Renal cortex interstitium (tissue), 11 donors: ENCODE measurements around the gene KRTAP10-1. TPM values are rescaled to one million over a fixed set of nuclear protein-coding genes. Genes with fewer than 3 reads are reported as not detected.

Source experiments
- DNase-seq, 11 donors: peaks; one replicate each; pipeline ENCODE4 v3.0.0-alpha.2; 2013; ENCODE audit warnings: low read depth in 9 of 11, low spot score in 4 of 11; ENCODE audit errors: extremely low read depth in 1 of 11
- polyA plus RNA-seq, 3 donors: library from polyadenylated mRNA; unstranded; fragments of 120-200 nt; gene quantifications; one replicate each; pipeline ENCODE4 v1.2.1, GENCODE V29; 2013; ENCODE audit not compliant: insufficient read length in 3 of 3

The KRTAP10-1 gene
- polyA plus RNA-seq, 3 donors = not detected

GRCh38 chr21:44531606-44532564 is 8.1 kb downstream of the KRTAP10-1 start:
- no peak for DNase-seq

DNA sequence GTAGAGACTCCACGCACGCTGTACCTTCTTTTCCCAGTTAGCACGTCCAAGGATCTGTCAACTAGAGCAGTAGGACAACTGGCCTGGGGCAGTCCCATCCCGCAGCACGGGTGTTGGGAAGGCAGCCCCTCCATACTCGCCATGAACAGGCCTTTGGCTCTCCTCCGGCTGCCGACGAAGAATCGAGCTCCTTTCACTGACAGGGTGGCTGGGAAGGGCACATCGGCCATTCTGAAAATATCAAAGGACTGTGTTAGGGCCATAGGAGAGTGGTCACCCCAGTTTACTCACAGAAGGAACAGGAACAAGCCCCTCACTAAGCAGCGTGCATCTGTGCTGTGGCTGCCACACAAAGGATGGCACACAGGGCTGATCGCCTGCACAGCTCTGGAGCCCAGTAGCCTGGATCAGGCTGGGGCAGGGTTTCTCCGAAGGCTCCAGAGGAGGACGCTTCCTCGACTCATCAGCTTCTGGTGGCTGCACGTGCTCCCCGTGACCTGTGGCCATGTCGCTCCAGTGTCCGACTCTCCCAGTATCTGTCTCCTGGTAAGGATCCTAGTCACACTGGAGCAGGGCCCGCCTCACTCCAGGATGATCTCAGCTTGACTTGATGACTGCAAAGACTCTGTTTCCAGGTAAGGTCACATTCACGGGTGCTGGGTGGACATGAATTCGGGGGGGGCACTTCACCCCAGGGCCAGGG is 8.9 kb downstream of the KRTAP10-1 start:
- no peak for DNase-seq

DNA sequence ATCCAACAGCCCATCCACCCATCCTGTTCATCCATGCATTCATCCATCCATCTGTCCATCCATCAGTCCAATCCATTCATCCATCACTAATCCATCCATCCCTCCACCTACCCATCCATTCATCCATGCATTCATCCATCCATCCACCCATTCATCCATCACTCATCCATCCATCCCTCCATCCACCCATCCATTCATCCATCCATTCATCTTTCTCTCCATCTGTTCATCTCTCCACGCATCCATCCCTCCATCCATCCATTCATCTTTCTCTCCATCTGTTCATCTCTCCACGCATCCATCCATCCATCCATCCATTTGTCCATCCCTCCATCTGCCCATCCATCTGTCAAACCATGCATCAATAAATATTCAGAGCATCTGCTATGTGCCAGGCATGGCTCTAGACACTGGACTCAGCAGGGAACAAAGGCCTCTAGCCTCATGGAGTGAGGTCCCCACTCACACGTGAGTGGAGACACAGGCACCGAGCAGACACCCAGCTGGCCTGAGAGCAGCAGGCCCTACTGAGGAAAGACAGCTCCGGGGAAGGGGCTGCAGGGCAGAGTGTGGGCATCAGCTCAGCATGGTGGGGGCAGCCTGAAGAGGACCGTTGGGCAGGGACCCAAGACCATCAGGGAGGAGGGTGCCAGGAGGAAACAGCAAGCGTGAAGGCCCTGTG is 9.6 kb downstream of the KRTAP10-1 start:
- no peak for DNase-seq

DNA sequence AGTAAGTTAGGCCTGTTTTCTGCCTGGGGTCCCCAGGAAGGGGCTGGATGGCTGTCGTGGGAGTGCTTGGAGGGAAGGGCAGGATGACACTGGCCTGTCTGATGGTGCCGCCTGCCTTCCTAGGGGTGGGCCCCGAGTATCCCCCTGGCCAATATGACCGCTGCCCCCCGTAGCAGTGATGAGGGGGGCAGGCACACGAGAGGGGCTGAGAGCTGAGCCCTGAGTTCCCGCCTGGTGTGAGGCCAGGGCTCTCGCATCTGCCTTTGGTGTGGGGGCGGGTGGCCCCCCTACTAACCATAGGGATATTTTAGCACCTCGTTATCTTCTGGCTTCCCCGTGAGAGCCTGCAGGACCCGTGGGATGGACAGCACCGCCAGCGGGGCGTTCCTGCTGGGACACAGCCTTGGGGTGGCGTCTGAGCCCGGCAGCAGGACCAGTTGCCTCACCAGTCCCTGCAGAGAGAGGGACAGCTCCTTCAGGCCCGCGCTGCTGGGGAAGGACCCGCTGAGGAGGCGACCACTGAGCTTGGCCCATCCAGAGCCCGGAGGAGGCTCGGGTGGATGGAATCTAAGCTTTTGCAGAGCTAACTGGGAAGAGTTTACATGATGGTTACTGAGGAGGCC is 10.4 kb downstream of the KRTAP10-1 start:
- DNase-seq = no peak

- no peak for DNase-seq
Measured at GRCh38 chr21:44529011-44529421, 11.0 kb downstream of the KRTAP10-1 start.

- no peak for DNase-seq
Measured at GRCh38 chr21:44528634-44528995, 11.4 kb downstream of the KRTAP10-1 start.

GRCh38 chr21:44527983-44528633 is 11.9 kb downstream of the KRTAP10-1 start:
- no peak for DNase-seq

DNA sequence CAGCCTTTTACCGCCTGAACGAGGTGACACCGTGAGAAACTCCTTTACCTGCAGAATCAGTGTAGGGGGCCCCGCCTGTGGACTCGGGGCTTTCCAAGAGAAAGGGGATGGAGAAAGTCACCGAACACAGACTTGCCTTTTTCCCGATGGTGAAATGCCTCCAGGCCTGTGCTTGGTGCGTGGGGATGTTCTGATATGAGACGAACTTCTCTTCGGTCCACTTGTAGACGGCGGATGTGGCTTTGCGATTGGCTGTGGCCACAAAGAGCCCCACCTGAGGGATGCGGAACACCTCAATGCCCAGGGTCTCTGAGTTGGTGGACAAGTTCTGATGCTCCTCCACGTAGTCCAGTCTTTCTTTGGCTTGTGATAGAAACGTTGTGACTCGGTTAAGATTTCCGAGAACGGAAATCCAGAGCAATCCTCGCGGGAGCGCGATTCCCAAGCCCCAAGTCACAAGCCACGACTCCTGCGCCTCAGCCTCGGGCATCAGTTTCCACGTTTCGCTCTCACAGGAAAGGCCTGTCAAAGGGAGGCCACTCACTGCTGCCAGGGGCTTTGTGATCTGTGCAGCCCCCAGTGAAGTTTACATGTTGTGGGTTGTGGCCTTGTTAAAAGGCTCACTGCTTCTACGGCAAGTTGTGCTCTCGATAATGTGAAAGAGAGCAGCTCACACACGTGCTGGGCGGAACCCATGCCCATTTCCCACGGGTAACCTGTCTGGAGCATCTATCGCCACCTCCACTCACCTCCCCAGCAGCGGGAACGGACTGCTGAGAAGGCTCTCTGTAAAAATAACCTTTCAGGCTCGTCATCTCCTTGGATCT is 12.6 kb downstream of the KRTAP10-1 start:
- no peak for DNase-seq

DNA sequence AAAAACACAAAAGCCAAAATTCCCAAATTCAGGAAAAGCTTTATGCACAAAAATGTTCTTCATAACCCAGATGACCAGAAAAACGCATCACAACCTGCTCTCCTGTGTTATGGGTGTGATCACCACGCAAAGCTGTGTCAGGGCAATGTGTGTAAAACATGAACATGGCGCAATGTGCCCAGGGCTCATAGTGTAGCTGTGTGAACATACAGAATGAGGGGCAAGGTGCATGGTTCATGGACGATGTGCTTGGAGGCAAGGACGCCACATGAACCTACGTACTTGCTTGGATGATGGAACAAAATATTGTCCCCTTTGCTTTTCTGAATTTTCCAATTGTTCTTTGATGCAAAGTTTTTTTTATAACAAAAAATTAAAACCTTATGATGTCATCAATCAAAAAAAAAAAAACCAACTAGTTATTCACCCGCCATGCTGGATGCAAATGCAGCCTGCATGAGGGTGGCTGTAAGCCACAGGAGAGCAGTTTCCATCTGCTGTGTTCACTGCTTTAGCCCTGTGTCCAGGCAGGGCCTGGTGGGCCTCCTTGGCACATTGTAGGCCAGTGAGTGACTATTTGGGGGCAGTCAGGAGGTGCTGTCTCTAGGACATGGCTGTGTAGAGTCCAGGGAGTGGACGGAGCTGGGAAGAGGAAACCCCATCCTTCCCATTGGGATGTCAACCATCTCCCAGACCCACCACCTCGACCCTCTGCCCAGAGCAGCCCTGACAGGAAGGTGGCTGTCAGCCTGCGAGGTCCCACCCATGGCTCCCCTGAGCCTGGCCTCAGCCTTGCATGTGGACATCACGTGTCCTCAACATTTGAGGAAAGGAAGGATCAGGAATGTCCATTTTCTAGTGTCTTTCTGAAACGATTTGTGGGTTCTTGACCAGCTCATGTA is 13.6 kb downstream of the KRTAP10-1 start:
- no peak for DNase-seq

DNA sequence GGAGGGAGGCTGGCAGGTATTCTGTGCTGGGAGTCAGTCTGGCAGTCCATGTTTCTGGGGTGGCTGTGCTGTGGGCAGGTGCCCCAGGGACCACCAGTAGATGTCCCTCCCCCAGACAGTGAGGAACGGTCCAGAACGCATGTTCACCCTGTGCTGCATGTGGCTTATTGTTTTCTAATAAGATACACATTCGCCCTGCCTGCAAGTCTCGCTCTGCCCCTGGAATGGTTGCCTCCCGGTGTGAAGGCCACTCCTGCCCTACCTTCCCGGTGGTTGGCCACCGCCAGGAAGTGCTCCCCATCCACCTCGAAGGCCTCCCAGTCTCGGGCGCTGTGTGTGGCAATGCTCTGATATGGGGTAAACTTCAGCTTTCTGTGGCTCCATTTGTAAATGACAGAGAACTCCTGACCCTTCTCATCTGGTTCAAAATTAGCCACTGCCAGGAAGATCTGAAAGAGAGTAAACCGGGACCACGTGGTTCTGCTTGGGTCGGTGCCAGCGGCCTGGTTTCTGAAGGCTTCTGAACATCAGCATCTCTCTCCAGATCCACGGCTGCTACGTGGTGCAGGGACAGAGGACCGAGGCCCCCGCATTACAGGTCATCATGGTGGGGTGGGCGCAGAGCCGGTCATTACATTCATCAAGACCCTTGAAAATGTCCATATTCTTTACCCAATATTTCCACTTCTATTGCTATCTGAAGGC is 14.5 kb downstream of the KRTAP10-1 start:
- no peak for DNase-seq

- no peak for DNase-seq
Measured at GRCh38 chr21:44524414-44525371, 15.3 kb downstream of the KRTAP10-1 start.

DNA sequence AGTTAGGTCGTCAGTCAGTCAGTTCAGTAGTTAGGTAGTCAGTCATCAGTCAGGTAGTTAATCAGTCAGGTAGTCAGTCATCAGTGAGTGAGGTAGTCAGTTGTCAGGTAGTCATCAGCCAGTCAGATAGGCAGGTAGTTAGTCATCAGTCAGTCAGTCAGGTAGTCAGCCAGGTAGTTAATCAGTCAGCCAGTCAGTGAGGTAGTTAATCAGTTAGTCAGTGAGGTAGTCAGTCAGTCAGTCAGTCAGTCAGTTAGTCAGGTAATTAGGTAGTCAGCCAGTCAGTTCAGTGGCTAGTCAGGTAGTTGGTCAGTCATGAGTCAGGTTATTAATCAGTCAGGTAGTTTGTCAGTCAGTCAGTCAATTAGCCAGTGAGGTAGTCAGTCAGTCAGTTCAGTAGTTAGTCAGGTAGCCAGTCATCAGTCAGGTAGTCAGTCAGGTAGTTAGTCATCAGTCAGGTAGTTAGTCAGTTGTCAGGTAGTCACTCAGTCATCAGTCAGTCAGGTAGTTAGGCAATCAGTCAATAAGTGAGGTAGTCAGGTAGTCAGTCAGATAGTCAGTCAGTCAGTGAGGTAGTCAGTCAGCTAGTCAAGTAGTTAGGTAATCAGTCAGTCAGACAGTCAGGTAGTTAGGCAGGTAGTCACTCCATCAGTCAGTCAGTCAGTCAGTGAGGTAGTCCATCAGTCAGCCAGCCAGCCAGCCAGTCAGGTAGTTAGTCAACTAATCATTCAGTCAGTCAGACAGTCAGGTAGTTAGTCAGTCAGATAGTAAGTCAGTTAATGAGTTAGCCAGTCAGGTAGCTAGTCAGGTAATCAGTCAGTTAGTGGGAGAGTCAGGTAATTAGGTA is 16.2 kb downstream of the KRTAP10-1 start:
- no peak for DNase-seq

DNA sequence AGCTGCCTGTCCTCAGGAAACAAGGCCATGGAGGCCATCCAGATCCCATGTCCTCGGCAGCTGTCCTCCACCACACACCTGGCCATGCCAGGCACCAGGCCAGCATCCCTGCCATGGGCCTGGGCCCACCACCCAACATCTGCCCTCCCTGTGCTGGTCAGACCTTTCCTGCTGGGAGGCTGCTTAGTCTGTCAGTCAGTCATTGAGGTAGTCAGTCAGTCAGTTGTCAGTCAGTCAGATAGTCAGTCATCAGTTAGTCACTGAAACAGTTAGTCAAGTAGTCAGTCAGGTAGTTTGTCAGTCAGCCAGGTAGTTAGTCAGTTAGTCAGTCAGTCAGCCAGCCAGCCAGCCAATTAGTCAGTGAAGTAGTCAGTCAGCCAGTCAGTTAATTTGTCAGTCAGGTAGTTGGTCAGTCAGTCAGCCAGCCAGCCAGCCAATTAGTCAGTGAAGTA is 17.2 kb downstream of the KRTAP10-1 start:
- DNase-seq = no peak

DNA sequence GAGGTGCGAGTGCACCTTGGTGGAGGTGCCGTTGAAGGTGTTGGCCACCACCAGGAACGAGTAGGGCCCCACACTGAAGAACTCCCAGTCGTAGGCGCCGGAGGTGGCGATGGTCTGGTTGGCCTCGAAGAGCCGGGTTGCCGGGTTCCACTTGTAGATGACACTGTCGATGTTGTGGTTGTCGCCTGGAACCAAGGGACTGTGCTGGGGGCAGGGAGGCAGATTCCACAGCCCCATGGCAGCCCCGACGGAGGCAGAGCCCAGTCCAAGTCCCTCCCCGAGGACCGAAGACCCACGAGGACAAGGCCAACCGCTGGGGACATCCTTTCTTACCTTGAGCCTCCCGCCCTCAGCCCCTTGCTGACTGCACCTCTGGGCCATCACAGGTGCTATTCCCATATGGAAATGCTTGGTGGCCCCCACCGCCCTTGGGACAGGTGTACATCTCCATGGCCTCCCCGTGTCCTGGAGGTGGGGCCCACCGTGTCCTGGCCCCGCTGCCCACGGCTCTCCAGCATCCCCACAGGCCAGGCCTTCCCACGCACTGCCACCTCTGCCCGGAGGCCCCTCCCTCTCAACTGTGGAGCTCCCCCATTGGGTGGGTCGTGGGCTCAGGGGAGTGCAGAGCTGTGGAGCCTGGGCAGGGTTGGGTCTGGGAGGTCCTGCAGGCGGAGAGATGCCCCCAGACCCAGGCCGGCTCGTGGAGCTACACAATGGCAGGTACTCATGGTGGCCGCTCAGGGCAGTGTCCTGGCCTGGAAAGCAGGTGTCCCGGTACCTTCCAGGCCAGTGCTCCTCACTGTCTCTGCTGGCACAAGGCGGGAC is 17.9 kb downstream of the KRTAP10-1 start:
- DNase-seq = no peak
